ENCODE data around the gene SEMA5A. TPM values are rescaled to one million over a fixed set of nuclear protein-coding genes. Genes with fewer than 3 reads are reported as not detected.

The SEMA5A gene
- total RNA-seq, 1 donor from 2014 or later: 31.1 TPM

- no peaks in the 10 kb centered on the region for H3K4me1 Mint-ChIP-seq (ENCODE audit: unreplicated experiment)
- no peak overlapping the region for H3K4me3 Mint-ChIP-seq (ENCODE audit: unreplicated experiment)
- no peaks in the 10 kb centered on the region for H3K27me3 Mint-ChIP-seq (ENCODE audit: unreplicated experiment)
- H3K27ac Mint-ChIP-seq (ENCODE audit: unreplicated experiment): no peak overlapping the region
- no peaks in the 10 kb centered on the region for H3K9me3 Mint-ChIP-seq (ENCODE audit: unreplicated experiment)
- no peak for TF ChIP-seq CTCF (IDR thresholded peaks at IDR 0.05; ENCODE audit: unreplicated experiment)
- DNase-seq (ENCODE audit: low spot score): no peak
- no peaks in the 10 kb centered on the region for H3K36me3 Mint-ChIP-seq (ENCODE audit: low read depth, unreplicated experiment)
These were observed 446.9 kb downstream of the SEMA5A start for GRCh38 chr5:9098990-9099389.

- H3K4me3 Mint-ChIP-seq (ENCODE audit: unreplicated experiment): no peak overlapping the region
- no peak for DNase-seq (ENCODE audit: low spot score)
These were observed 451.3 kb downstream of the SEMA5A start for GRCh38 chr5:9094582-9094981.

GRCh38 chr5:9091896-9092662 is 453.8 kb downstream of the SEMA5A start:
- no peaks in the 10 kb centered on the region for H3K4me1 Mint-ChIP-seq (ENCODE audit: unreplicated experiment)
- no peaks in the 10 kb centered on the region for H3K27me3 Mint-ChIP-seq (ENCODE audit: unreplicated experiment)
- no peak overlapping the region for H3K27ac Mint-ChIP-seq (ENCODE audit: unreplicated experiment)
- no peak for DNase-seq (ENCODE audit: low spot score)
- H3K4me3 Mint-ChIP-seq (ENCODE audit: unreplicated experiment): no peak overlapping the region
- no peak for TF ChIP-seq CTCF (IDR thresholded peaks at IDR 0.05; ENCODE audit: unreplicated experiment)
- H3K9me3 Mint-ChIP-seq (ENCODE audit: unreplicated experiment): no peaks in the 10 kb centered on the region
- H3K36me3 Mint-ChIP-seq (ENCODE audit: low read depth, unreplicated experiment): no peaks in the 10 kb centered on the region

More at GRCh38 chr5:9094582-9094981, 451.3 kb downstream of the SEMA5A start:
- TF ChIP-seq CTCF (IDR thresholded peaks at IDR 0.05; ENCODE audit: unreplicated experiment): no peak
- no peaks in the 10 kb centered on the region for H3K4me1 Mint-ChIP-seq (ENCODE audit: unreplicated experiment)
- no peaks in the 10 kb centered on the region for H3K9me3 Mint-ChIP-seq (ENCODE audit: unreplicated experiment)
- H3K27ac Mint-ChIP-seq (ENCODE audit: unreplicated experiment): no peak overlapping the region
- H3K36me3 Mint-ChIP-seq (ENCODE audit: low read depth, unreplicated experiment): no peaks in the 10 kb centered on the region
- H3K27me3 Mint-ChIP-seq (ENCODE audit: unreplicated experiment): no peaks in the 10 kb centered on the region

GRCh38 chr5:9090381-9091026 is 455.4 kb downstream of the SEMA5A start:
- Mint-ChIP-seq H3K27me3 (ENCODE audit: unreplicated experiment) (no peaks in the 10 kb centered on the region), H3K27ac (ENCODE audit: unreplicated experiment) (no peak overlapping the region), H3K4me3 (ENCODE audit: unreplicated experiment) (no peak overlapping the region), H3K36me3 (ENCODE audit: low read depth, unreplicated experiment) (peaks cover 6% of the 10 kb centered on the region), H3K4me1 (ENCODE audit: unreplicated experiment) (no peaks in the 10 kb centered on the region), H3K9me3 (ENCODE audit: unreplicated experiment) (peaks cover 6% of the 10 kb centered on the region)
- DNase-seq (ENCODE audit: low spot score): no peak
- TF ChIP-seq CTCF (IDR thresholded peaks at IDR 0.05; ENCODE audit: unreplicated experiment): no peak

- Mint-ChIP-seq H3K4me1 (ENCODE audit: unreplicated experiment) (no peaks in the 10 kb centered on the region), H3K27me3 (ENCODE audit: unreplicated experiment) (no peaks in the 10 kb centered on the region), H3K27ac (ENCODE audit: unreplicated experiment) (no peak overlapping the region), H3K9me3 (ENCODE audit: unreplicated experiment) (peaks cover 6% of the 10 kb centered on the region), H3K4me3 (ENCODE audit: unreplicated experiment) (no peak overlapping the region), H3K36me3 (ENCODE audit: low read depth, unreplicated experiment) (peaks cover 7% of the 10 kb centered on the region)
- TF ChIP-seq CTCF (IDR thresholded peaks at IDR 0.05; ENCODE audit: unreplicated experiment): no peak
- DNase-seq (ENCODE audit: low spot score): no peak
These were observed 456.0 kb downstream of the SEMA5A start for GRCh38 chr5:9089893-9090292.
